HPDE6-E6E7 (cell line): ENCODE measurements around the gene SART3.
"Not testable (repeated sequence)": the region's sequence is repeated elsewhere in the genome, so short reads cannot be mapped to it uniquely, and the experiment has no call there.

Experiments
- DNase-seq: peaks from one replicate; pipeline ENCODE4 v3.0.0; 2011; ENCODE audit warnings: missing footprints; ENCODE audit errors: extremely low spot score

The SART3 gene

GRCh38 chr12:108563136-108563803, 2.3 kb upstream of the SART3 start:
- DNase-seq: peak; percentile 90

GRCh38 chr12:108562348-108563135, 1.6 kb upstream of the SART3 start, which contains the start of gene ISCU:
TSS of gene ISCU (plus strand) at chr12:108562596. CDS start at chr12:108562623, 27 bp downstream.
- peak; percentile 86 for DNase-seq

- no peak for DNase-seq
Observed at GRCh38 chr12:108561852-108562347, 927 bp upstream of the SART3 start.

- DNase-seq: no peak
Observed at GRCh38 chr12:108560321-108560721, 652 bp downstream of the SART3 start.

DNA sequence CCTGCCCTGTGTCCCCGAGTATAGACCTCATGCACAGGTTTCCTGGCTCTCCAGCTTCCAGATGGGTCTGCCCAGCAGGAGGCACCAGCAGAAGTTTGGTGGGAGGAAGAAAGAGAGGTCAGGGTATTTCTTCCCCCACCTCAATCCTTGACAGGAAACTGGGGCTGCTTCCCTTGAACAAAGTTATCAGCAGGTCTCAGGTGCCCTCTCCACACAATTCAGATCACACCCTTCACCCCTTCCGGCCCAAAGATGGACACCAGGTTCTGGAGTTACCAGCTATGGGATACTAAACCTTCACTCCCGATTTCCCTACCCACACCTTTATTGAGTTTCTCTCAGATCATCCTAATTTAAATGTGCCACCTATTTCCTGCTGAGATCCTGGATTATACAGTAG, 1.2 kb downstream of the SART3 start:
- no peak for DNase-seq

GRCh38 chr12:108559007-108559655, 1.8 kb downstream of the SART3 start:
- DNase-seq: no peak

DNA sequence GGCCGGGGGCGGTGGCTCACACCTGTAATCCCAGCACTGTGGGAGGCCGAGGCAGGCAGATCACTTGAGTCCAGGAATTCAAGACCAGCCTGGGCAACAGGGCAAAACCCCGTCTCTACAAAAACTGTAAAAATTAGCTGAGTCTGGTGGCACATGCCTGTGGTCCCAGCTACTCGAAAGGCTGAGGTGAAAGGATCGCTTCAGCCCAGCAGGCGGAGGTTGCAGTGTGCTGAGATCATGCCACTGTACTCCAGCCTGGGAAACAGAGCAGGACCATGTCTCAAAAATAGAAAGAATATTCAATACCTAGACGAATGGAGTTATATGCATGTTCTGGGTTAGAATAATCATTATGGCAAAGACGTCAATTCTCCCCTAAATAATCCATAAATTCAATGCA, 5.6 kb downstream of the SART3 start:
- not testable (repeated sequence) for DNase-seq

- DNase-seq: no peak
Observed at GRCh38 chr12:108553799-108554198, 7.2 kb downstream of the SART3 start.

DNA sequence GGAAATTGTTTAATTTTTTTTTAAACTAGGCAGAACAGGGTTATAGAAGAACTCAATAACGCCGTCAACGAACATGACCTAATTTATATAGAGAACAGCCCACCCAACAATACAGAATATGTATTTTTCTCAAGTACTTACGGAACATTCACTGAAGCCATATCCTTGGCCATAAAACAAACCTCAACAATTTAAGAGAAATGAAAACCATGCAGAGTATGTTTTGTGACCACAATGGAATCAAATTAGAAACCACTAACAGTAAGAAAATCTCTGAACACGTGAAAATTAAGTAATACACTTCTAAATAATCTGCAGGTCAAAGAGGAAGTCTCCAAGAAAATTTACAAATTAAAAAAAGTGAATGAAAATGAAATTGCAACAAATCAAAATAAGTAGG, 9.4 kb downstream of the SART3 start:
- no peak for DNase-seq

DNA sequence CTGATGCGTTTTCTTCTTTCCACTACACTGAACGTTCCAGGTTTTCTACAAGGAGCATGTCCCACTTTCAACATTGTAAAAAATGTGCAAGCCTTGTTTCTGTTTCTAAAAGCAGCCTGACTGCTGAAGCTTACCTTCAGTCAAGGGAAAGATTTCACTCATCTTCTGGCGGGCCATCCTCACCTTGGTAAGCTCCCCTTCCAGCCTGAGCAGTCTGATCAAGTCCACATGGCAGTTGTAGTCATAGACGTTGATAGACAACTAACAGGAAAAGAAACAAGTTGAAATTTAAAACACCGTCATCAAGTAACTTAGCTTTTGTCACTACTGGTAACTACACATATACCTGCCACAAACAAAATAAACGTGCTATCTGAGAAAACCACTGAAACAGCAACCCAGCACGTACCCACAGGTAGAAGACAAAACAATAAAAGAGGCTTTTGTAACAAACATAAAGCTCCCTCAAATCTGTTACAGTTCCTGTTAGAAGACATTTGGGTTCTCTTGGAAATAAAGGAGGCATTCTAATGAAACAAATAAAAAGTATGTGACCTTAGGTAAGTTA, 11.9 kb downstream of the SART3 start:
- no peak for DNase-seq

- no peak for DNase-seq
Observed at GRCh38 chr12:108547686-108548085, 13.3 kb downstream of the SART3 start.

DNA sequence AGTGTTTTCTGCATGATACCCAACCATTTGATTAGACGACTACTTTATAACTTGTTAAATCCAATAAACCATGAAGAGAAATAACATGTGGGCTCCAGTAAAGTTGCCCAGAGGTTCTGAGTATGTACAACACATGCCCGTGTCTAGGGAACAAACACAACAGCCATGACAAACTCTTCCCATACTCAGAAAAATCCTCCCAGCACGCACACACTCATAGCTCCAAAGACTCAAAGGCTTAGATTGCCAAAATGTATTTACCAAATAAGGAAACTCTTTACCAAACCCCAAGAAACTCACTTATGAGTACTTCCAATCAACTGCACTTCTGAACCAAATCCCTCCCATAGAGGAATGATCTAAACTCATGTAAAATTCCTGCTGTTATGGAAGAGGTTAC, 17.3 kb downstream of the SART3 start:
- no peak for DNase-seq

DNA sequence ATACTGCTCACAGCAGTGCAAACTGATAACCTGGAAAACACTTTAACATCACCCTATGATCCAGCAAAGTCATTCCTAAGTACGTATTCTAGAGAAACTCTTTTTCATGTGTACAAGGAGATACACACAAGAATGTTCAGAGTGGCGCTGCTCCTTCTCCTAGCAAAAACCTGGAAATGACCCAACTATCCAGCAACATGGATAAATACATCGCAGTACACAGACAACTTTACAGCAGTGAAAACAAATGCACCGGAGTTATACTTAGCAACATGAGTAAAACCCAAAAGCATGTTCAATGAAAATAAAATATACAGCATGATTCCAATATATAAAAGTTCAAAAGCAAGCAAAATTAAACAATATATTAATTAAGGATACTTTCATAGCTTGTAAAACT, 18.7 kb downstream of the SART3 start:
- no peak for DNase-seq

DNA sequence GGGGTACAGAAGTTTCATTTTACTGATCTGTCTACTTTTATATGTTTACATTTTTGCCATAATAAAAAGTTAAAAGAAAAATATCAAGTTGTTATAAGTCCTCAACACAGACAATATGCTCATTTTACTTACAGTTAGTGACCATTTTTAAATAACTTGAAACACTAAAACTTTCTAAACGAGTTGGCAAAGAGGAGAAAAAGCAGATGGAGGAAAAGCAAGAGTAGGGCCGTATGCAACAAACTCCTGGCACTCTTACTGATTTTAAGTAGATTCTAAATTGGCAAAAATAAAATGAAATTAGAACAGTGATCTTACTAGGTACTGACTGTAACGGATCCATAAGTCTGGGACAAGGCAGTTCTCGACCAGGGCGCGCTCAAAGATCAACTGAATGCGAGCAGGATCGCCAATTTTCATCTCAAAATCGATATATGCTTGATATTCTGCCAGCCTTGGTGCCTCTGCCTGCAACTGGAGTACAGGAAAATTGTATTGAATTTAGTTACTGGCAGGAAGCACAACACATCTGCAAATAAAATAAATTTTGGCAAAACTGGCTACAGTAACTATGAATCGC, 22.3 kb downstream of the SART3 start:
- no peak for DNase-seq

- DNase-seq: no peak
Observed at GRCh38 chr12:108538146-108538545, 22.8 kb downstream of the SART3 start.

DNA sequence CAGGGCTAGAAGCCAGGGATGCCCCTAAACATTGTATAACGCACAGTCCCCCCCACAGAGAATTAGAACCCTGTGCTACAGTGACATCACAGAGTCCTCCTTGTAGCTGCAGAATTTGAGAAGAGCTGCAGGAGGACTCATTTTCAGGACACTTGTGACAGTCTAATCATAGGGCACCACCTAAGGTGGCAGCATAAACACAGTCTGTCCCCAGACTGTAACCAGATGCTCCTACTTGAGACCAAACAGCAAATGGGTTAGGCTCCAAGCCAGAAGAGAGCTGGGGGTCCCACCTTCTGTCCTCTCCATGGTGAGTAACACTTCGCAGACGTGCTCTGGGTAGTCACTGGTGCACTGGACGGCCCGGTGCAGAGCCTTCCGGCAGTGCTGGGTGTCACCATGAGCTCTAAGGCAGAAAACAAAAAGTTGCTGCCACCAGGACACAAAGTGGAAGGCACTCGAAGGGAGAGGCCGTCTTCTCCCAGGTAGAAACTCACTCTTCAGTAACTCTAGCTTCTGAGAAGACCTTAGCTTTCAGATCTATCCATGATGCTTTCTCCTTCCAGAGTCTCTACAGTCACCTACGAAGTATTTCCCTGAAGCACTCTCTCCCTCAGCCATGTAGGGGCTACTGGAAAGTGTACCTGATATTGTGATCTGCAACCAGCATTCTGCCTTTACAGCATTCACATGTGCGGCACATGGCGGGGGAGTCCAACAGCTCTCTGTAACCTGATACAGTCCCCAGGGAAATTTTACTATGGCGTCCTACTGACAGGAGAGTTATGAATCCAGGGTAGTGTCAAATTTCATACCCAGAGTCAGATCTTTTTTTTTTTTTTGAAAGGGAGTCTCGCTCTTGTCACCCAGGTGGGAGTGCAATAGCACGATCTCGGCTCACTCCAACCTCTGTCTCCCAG, 28.8 kb downstream of the SART3 start:
- no peak for DNase-seq

DNA sequence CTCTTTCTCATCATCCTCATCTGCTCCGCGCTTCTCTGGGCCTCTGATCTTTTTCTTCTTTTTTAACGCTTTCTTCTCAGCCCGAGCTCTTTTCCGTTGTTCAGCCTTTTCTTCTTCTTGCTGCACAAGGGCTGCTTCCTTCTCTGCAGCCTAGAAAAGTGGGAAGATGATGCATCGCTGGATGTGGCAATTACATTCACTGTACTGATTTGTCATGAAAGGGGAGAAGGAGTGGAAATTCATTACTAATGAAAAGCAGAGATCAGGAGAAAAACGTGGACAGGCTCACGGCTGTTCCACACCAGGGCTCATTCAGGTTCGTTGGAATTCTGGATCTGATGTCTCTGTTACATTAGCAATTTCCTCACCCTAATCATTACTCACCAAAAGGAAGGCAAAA, 30.8 kb downstream of the SART3 start:
- DNase-seq: no peak

DNA sequence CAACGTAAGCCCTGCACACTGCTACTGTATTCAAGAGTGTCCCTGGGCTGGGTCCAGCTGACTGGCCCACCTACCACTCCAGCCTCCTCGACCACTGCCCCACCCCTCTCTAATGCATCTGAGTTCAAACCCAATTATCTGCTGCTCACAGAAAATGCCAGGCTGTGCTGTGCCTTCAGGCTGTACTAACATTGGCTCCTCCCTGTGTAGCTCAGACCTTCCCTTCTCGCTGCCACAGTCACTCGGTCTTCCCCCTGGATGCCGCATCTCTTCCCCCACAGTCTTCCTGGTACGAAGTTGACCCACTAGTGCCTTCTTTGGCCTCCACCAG, 33.8 kb downstream of the SART3 start:
- DNase-seq: no peak

DNA sequence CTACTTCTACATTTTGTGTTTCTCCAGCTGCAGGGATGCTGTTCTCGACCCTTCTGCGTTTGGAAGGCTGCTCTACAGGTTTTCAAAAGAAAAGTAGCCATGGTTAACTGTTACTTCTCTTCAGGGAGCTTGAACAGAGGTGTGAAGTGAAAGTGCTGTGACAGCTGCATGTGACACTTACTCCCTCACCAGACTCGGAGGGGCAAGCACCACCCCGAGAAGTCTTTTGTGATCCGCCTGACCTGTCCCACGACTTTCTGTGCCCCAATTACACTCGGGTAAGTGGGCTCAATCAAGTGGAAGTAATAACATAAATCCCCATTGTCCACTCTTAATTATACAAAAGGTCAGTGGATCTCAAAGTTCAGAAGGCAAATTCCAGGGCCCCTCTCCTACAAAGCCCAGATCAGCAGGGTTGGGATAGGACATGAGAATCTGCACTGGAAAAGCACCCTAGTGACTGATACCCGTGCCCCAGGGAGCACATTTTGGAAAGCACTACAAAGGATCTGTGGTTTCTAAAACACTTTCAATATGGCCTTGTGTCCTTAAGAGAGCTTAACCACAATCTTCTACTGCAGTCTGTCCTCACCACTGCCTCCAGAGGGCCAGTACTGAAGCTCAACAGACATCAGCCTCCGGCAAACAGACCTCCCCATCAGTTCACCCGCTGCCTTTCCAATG, 34.3 kb downstream of the SART3 start:
- no peak for DNase-seq

- no peak for DNase-seq
Observed at GRCh38 chr12:108525681-108526080, 35.3 kb downstream of the SART3 start.
